Neural cell (in vitro differentiated cells): ENCODE results near the gene C1GALT1. TPM values are rescaled to one million over a fixed set of nuclear protein-coding genes. Genes with fewer than 3 reads are reported as not detected.

Experiments
- H2AFZ ChIP-seq: fragments of 200-600, 300-800 bp; sonication (generic), shearing (Covaris generic); 2 replicates; pipeline ENCODE4 v1.6.0; 2014; ENCODE audit warnings: low read depth, mild to moderate bottlenecking, antibody characterized with exemption, low read length, moderate library complexity
- H3F3A ChIP-seq: fragments of 200-600 bp; shearing (Covaris generic); 2 replicates; pipeline ENCODE4 v1.6.1; 2016; ENCODE audit warnings: mild to moderate bottlenecking, moderate library complexity, mixed read lengths, antibody characterized with exemption, low read length; ENCODE audit not compliant: insufficient read depth, poor library complexity, severe bottlenecking
- H3K27ac ChIP-seq: fragments of 200-600, 300-800 bp; sonication (generic), shearing (Covaris generic); 2 replicates; pipeline ENCODE4 v1.5.1; 2014; ENCODE audit warnings: mild to moderate bottlenecking, low read length, moderate library complexity
- H3K27me3 ChIP-seq: fragments of 300-800, 200-600 bp; sonication (generic), shearing (Covaris generic); 2 replicates; pipeline ENCODE4 v1.6.0; 2014; ENCODE audit warnings: mild to moderate bottlenecking, low read depth, low read length, moderate library complexity; ENCODE audit not compliant: insufficient read depth
- H3K36me3 ChIP-seq: fragments of 300-800, 200-600 bp; sonication (generic), shearing (Covaris generic); 2 replicates; pipeline ENCODE4 v1.5.1; 2014; ENCODE audit warnings: mild to moderate bottlenecking, antibody characterized with exemption, low read length, moderate library complexity; ENCODE audit not compliant: insufficient read depth
- H3K4me2 ChIP-seq: fragments of 300-800, 200-600 bp; sonication (generic), shearing (Covaris generic); 2 replicates; pipeline ENCODE4 v1.6.0; 2014; ENCODE audit warnings: mild to moderate bottlenecking, low read length
- H3K4me3 ChIP-seq: fragments of 300-800, 200-600 bp; sonication (generic), shearing (Covaris generic); 2 replicates; pipeline ENCODE4 v1.5.1; 2014; ENCODE audit warnings: mild to moderate bottlenecking, low read length, moderate library complexity
- H3K79me2 ChIP-seq: fragments of 200-600 bp; shearing (Covaris generic); replicated peaks from 2 replicates; pipeline ENCODE4 v1.6.0; 2014; ENCODE audit warnings: mild to moderate bottlenecking, low read length, moderate library complexity; ENCODE audit not compliant: insufficient read depth
- H3K9ac ChIP-seq: fragments of 300-800, 200-600 bp; sonication (generic), shearing (Covaris generic); 2 replicates; pipeline ENCODE4 v1.6.1; 2016; ENCODE audit warnings: mild to moderate bottlenecking, low read length, mixed read lengths
- H3K9me2 ChIP-seq: fragments of 200-600 bp; shearing (Covaris generic); 2 replicates; pipeline ENCODE4 v1.6.1; 2016; ENCODE audit warnings: mild to moderate bottlenecking, low read length, mixed read lengths; ENCODE audit not compliant: insufficient read depth
- H3K9me3 ChIP-seq: fragments of 200-600, 300-800 bp; sonication (generic), shearing (Covaris generic); 2 replicates; pipeline ENCODE4 v1.6.1; 2016; ENCODE audit warnings: mild to moderate bottlenecking, mixed run types, low read length, moderate library complexity, mixed read lengths
- H4K20me1 ChIP-seq: fragments of 200-600 bp; shearing (Covaris generic); 2 replicates; pipeline ENCODE4 v1.6.1; 2016; ENCODE audit warnings: mild to moderate bottlenecking, mixed run types; ENCODE audit not compliant: insufficient read depth
- EP300 ChIP-seq: fragments of 450-650 bp; conservative IDR thresholded peaks from 2 replicates; pipeline ENCODE4 v1.6.1; 2014; ENCODE audit warnings: antibody characterized with exemption, mild to moderate bottlenecking, moderate library complexity; ENCODE audit not compliant: poor library complexity, severe bottlenecking
- EZH2 ChIP-seq: fragments of 200-600, 300-800 bp; shearing (Covaris generic), sonication (generic); IDR thresholded peaks from 2 replicates; pipeline ENCODE4 v1.6.1; 2014; ENCODE audit warnings: antibody characterized with exemption, low read length, borderline replicate concordance, mild to moderate bottlenecking; ENCODE audit not compliant: insufficient read depth, poor library complexity, severe bottlenecking
- MXI1 ChIP-seq: fragments of 450-650 bp; conservative IDR thresholded peaks from 2 replicates; pipeline ENCODE4 v1.6.1; 2014; ENCODE audit warnings: antibody characterized with exemption, mild to moderate bottlenecking; ENCODE audit not compliant: poor library complexity, severe bottlenecking
- POLR2AphosphoS5 ChIP-seq: IDR thresholded peaks from 2 replicates; pipeline ENCODE4 v1.6.1; 2012
- RAD21 ChIP-seq: fragments of 450-650 bp; conservative IDR thresholded peaks from 2 replicates; pipeline ENCODE4 v1.6.1; 2014; ENCODE audit warnings: antibody characterized with exemption, mild to moderate bottlenecking, moderate library complexity
- SMC3 ChIP-seq: fragments of 450-650 bp; conservative IDR thresholded peaks from 2 replicates; pipeline ENCODE4 v1.6.1; 2014; ENCODE audit warnings: antibody characterized with exemption, mild to moderate bottlenecking, moderate library complexity; ENCODE audit not compliant: poor library complexity
- TAF1 ChIP-seq: IDR thresholded peaks from 2 replicates; pipeline ENCODE4 v1.6.1; 2012; ENCODE audit warnings: low read depth
- polyA plus RNA-seq: library from polyadenylated mRNA; depleted of rRNA; stranded (reverse); fragments of >200 nt; gene quantifications from 2 replicates; pipeline ENCODE4 v1.2.3, GENCODE V29; 2014
- TF ChIP-seq, protein P1 (sequence below): fragments of 450-650 bp; IDR thresholded peaks from 2 replicates; pipeline ENCODE4 v1.5.1; 2014; ENCODE audit warnings: antibody characterized with exemption, mild to moderate bottlenecking, moderate library complexity; ENCODE audit not compliant: poor library complexity, severe bottlenecking
- TF ChIP-seq, protein P2 (sequence below): IDR thresholded peaks from 2 replicates; pipeline ENCODE4 v1.6.1; 2012; ENCODE audit warnings: borderline replicate concordance

C1GALT1 gene
- polyA plus RNA-seq, 1 donor from 2014 or later, result 25.0 TPM

DNA sequence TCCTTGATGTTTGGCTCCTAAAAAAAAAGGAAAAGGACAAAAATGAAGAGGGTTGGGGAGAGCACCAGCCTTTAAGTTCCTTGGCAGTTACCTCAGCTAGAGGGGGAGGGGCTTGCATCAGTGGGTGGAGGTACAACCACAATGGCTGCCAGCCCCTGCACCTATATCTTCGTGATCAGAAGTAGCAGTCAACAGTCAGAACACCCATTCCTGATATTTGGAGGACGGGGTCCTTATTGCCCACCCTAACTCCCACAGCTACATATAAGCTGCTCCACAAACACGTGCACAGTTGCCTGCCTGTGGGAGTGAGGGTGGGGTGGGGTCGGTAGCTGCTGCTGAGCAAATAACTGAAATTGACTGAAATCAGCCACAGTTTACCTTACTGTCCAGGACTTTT, 26.2 kb downstream of the C1GALT1 start:
- Histone ChIP-seq H3K4me3 (no peak overlapping the region), H3K27ac (no peak overlapping the region), H3K79me2 (peaks cover 19% of the 10 kb centered on the region), H3K27me3 (no peaks in the 10 kb centered on the region), H4K20me1 (no peaks in the 10 kb centered on the region), H2AFZ (no peak overlapping the region), H3K4me2 (no peak overlapping the region), H3K9me3 (no peaks in the 10 kb centered on the region), H3K9ac (no peak overlapping the region), H3F3A (no peaks in the 10 kb centered on the region), H3K36me3 (no peaks in the 10 kb centered on the region), H3K9me2 (no peaks in the 10 kb centered on the region)
- TF ChIP-seq EP300 (no peak), EZH2 (no peak), POLR2AphosphoS5 (no peak), MXI1 (no peak), SMC3 (no peak), TAF1 (no peak), RAD21 (no peak)
- TF ChIP-seq, protein P1, sequence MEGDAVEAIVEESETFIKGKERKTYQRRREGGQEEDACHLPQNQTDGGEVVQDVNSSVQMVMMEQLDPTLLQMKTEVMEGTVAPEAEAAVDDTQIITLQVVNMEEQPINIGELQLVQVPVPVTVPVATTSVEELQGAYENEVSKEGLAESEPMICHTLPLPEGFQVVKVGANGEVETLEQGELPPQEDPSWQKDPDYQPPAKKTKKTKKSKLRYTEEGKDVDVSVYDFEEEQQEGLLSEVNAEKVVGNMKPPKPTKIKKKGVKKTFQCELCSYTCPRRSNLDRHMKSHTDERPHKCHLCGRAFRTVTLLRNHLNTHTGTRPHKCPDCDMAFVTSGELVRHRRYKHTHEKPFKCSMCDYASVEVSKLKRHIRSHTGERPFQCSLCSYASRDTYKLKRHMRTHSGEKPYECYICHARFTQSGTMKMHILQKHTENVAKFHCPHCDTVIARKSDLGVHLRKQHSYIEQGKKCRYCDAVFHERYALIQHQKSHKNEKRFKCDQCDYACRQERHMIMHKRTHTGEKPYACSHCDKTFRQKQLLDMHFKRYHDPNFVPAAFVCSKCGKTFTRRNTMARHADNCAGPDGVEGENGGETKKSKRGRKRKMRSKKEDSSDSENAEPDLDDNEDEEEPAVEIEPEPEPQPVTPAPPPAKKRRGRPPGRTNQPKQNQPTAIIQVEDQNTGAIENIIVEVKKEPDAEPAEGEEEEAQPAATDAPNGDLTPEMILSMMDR, result no peak
- TF ChIP-seq, protein P2, sequence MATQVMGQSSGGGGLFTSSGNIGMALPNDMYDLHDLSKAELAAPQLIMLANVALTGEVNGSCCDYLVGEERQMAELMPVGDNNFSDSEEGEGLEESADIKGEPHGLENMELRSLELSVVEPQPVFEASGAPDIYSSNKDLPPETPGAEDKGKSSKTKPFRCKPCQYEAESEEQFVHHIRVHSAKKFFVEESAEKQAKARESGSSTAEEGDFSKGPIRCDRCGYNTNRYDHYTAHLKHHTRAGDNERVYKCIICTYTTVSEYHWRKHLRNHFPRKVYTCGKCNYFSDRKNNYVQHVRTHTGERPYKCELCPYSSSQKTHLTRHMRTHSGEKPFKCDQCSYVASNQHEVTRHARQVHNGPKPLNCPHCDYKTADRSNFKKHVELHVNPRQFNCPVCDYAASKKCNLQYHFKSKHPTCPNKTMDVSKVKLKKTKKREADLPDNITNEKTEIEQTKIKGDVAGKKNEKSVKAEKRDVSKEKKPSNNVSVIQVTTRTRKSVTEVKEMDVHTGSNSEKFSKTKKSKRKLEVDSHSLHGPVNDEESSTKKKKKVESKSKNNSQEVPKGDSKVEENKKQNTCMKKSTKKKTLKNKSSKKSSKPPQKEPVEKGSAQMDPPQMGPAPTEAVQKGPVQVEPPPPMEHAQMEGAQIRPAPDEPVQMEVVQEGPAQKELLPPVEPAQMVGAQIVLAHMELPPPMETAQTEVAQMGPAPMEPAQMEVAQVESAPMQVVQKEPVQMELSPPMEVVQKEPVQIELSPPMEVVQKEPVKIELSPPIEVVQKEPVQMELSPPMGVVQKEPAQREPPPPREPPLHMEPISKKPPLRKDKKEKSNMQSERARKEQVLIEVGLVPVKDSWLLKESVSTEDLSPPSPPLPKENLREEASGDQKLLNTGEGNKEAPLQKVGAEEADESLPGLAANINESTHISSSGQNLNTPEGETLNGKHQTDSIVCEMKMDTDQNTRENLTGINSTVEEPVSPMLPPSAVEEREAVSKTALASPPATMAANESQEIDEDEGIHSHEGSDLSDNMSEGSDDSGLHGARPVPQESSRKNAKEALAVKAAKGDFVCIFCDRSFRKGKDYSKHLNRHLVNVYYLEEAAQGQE, result no peak

DNA sequence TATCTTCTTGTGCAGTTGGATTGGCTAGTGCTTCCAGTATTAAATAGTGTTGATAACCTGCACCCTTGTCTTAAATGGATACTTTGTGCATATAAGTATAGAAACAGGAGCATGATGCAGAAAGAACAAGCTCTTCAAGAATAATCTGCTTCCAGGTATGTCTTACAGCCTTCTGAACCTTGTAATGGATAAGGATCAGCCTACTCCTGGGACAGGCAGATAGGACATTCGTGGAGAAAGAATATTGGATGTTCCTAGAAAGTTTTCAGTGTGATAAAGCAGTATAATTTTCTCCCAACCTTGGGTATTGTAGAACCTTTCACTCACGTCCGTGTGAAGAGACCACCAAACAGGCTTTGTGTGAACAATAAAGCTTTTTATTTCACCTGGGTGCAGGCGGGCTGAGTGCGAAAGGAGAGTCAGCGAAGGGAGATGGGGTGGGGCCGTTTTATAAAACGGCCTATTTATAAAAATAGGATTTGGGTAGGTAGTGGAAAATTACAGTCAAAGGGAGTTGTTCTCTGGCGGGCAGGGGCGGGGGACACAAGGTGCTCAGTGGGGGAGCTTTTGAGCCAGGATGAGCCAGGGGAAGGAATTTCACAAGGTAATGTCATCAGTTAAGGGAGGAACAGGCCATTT, 27.2 kb downstream of the C1GALT1 start:
- Histone ChIP-seq H3K9me2 (no peaks in the 10 kb centered on the region), H3F3A (no peaks in the 10 kb centered on the region), H3K27me3 (no peaks in the 10 kb centered on the region), H2AFZ (no peak overlapping the region), H3K4me2 (no peak overlapping the region), H3K9me3 (no peaks in the 10 kb centered on the region), H3K9ac (no peak overlapping the region), H3K79me2 (peaks cover 15% of the 10 kb centered on the region), H3K27ac (no peak overlapping the region), H3K36me3 (no peaks in the 10 kb centered on the region), H3K4me3 (no peak overlapping the region), H4K20me1 (no peaks in the 10 kb centered on the region)
- no peak for TF ChIP-seq SMC3
- no peak for TF ChIP-seq EP300
- TF ChIP-seq EZH2, result no peak
- no peak for TF ChIP-seq MXI1
- no peak for TF ChIP-seq TAF1
- TF ChIP-seq, protein P2, result no peak
- TF ChIP-seq, protein P1, result no peak
- TF ChIP-seq POLR2AphosphoS5, result no peak
- TF ChIP-seq RAD21, result no peak
